Caco-2 (cell line): ENCODE measurements around the gene EHD1. TPM values are rescaled to one million over a fixed set of nuclear protein-coding genes. Genes with fewer than 3 reads are reported as not detected.

Experiments used
- BruUV-seq: library from RNA; stranded (reverse); fragments of 400-500 nt; replicated peaks from 2 replicates; lab custom pipeline; 2021; lab: Mats Ljungman, UMichigan
- CTCF ChIA-PET: fragments of 300-600 bp; sonication (Branson Sonifier 250); formaldehyde crosslinking; loops from one replicate; lab custom pipeline; 2022; ENCODE audit warnings: antibody characterized with exemption; lab: Charles Lee
- POLR2A ChIA-PET: fragments of 300-600 bp; sonication (Branson Sonifier 250); formaldehyde crosslinking; loops from one replicate; lab custom pipeline; 2022; ENCODE audit warnings: antibody characterized with exemption; lab: Charles Lee
- DNase-seq, 2 experiments: peaks; one replicate each; pipeline versions ENCODE4 v3.0.0 to v3.0.0-alpha.2; 2020 to 2022
- H3K27me3 ChIP-seq: replicated peaks from 2 replicates; pipeline ENCODE4 v1.6.0; 2011; ENCODE audit warnings: low read length; ENCODE audit not compliant: control insufficient read depth, insufficient read depth
- H3K36me3 ChIP-seq: 2 replicates; pipeline ENCODE4 v1.5.1; 2011; ENCODE audit warnings: low read length; ENCODE audit not compliant: control insufficient read depth, insufficient read depth
- H3K4me1 ChIP-seq: fragments of 250-450 bp; sonication (Bioruptor Pico); 2 replicates; pipeline ENCODE4 v1.5.1; 2020; ENCODE audit warnings: mild to moderate bottlenecking
- H3K4me3 ChIP-seq: 2 replicates; pipeline ENCODE4 v1.5.1; 2011; ENCODE audit warnings: low read depth, mild to moderate bottlenecking, control low read depth, low read length
- H3K9me3 ChIP-seq: fragments of 250-450 bp; sonication (Bioruptor Pico); 2 replicates; pipeline ENCODE4 v1.5.1; 2020; ENCODE audit warnings: mild to moderate bottlenecking, moderate library complexity
- H3K27ac Mint-ChIP-seq: one replicate; pipeline ENCODE4 v1.8.0; 2022; ENCODE audit warnings: mixed read lengths; ENCODE audit not compliant: unreplicated experiment
- H3K27me3 Mint-ChIP-seq: one replicate; pipeline ENCODE4 v1.8.0; 2022; ENCODE audit warnings: mixed read lengths; ENCODE audit not compliant: insufficient read depth, unreplicated experiment
- H3K36me3 Mint-ChIP-seq: one replicate; pipeline ENCODE4 v1.8.0; 2022; ENCODE audit warnings: mild to moderate bottlenecking, mixed read lengths; ENCODE audit not compliant: insufficient read depth, unreplicated experiment
- H3K4me1 Mint-ChIP-seq: one replicate; pipeline ENCODE4 v1.8.0; 2022; ENCODE audit warnings: low read depth, mixed read lengths; ENCODE audit not compliant: unreplicated experiment
- H3K4me3 Mint-ChIP-seq: one replicate; pipeline ENCODE4 v1.8.0; 2022; ENCODE audit warnings: mild to moderate bottlenecking, moderate library complexity, mixed read lengths; ENCODE audit not compliant: unreplicated experiment
- H3K9me3 Mint-ChIP-seq: one replicate; pipeline ENCODE4 v1.8.0; 2022; ENCODE audit warnings: mixed read lengths; ENCODE audit not compliant: unreplicated experiment
- intact Hi-C: fragments of 100-400 bp; cut with micrococcal nuclease; formaldehyde crosslinking; loops from one replicate; pipeline ENCODE4 v1.10.0; 2022; ENCODE audit not compliant: unreplicated experiment
- total RNA-seq: library from RNA; stranded (reverse); gene quantifications from 2 replicates; pipeline ENCODE4 v1.2.3, GENCODE V29; 2022
- TF ChIP-seq, protein P1 (sequence below), 2 experiments: fragments of 200-600 bp in 1 of 2; IDR thresholded peaks; 1 replicate in 1 of 2; 2 replicates in 1 of 2; pipeline versions ENCODE4 v1.5.1 to v1.8.0; 2011 to 2022; ENCODE audit warnings: antibody characterized with exemption in 1 of 2, control low read depth in 1 of 2, inconsistent platforms in 1 of 2, low read depth in 1 of 2, low read length in 1 of 2, mild to moderate bottlenecking in 1 of 2, moderate library complexity in 1 of 2; ENCODE audit not compliant: insufficient read depth in 1 of 2, severe bottlenecking in 1 of 2, unreplicated experiment in 1 of 2

Gene EHD1
- total RNA-seq, 1 experiment from 2014 or later = 129 TPM

DNA sequence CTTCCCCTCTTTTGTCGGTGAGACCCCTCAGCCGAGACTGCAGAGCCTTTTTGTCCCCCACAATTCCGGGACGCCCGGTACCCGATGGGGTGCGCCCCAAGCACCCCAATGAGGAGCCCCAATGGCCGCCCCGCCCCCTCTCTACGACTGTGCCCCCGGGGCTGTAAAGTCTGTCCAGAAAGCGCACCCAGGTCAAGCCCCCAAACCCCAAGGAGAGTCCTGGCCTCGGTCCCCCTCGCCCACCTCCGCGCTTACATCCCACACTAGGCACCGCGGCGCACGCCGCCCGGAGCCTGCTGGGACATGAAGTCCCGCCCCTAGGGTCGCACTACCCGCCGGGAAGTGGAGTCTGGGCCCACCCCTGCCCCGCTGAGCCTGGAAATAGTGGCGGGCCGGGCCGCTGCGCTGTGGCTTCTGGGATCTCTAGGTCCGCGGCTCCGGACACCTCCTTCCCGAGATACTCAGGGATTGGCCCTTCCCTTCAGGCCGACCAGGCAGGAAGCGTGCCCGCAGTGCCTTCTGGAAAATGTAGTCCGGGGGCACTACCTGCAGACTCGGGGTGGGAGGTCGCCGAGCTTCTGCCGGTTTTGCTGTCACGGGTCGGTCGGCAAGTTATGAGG, 68.0 kb downstream of the EHD1 start, which contains the start of gene MEN1:
Gene MEN1 (minus strand): TSS at position 281 of the 620 bp plus-strand sequence. CDS start 442 bp downstream, outside the sequence.
- DNase-seq = peak; percentile 98 to 99
- BruUV-seq = no TSS peak
- intact Hi-C loops = loop anchor here (1.0 kb wide), 3 partner anchors 32 to 312 kb away; partner anchors contain the start of genes FAU, MRPL49 and SF1

DNA sequence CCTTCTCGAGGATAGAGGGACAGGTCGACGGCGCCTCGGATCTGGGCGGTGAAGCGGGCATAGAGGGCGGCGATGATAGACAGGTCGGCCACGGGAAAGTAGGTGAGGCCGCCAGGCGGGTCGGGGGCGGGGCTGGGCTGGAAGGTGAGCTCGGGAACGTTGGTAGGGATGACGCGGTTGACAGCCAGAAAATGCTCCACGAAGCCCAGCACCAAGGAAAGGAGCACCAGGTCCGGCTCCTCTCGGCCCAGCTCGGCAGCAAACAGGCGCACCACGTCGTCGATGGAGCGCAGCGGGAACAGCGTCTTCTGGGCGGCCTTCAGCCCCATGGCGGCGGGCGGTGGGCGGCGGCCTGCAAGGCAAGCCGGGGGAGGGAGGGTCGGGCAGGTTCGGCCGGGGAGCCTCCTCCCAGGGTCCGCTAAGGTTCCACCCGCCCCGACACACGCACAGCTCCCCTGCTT, 68.6 kb downstream of the EHD1 start:
- no peaks in the 10 kb centered on the region for H3K9me3 Mint-ChIP-seq
- Histone ChIP-seq H3K9me3 (no peaks in the 10 kb centered on the region), H3K27me3 (no peaks in the 10 kb centered on the region), H3K4me3 (peak overlapping the region; percentile 90), H3K4me1 (peaks cover 1% of the 10 kb centered on the region), H3K36me3 (peaks cover under 1% of the 10 kb centered on the region; the same call in 1 of the 2 replicates)
- H3K36me3 Mint-ChIP-seq = peaks cover 15% of the 10 kb centered on the region
- no peaks in the 10 kb centered on the region for H3K4me1 Mint-ChIP-seq
- H3K4me3 Mint-ChIP-seq = peak overlapping the region; percentile 85
- TF ChIP-seq, protein P1, sequence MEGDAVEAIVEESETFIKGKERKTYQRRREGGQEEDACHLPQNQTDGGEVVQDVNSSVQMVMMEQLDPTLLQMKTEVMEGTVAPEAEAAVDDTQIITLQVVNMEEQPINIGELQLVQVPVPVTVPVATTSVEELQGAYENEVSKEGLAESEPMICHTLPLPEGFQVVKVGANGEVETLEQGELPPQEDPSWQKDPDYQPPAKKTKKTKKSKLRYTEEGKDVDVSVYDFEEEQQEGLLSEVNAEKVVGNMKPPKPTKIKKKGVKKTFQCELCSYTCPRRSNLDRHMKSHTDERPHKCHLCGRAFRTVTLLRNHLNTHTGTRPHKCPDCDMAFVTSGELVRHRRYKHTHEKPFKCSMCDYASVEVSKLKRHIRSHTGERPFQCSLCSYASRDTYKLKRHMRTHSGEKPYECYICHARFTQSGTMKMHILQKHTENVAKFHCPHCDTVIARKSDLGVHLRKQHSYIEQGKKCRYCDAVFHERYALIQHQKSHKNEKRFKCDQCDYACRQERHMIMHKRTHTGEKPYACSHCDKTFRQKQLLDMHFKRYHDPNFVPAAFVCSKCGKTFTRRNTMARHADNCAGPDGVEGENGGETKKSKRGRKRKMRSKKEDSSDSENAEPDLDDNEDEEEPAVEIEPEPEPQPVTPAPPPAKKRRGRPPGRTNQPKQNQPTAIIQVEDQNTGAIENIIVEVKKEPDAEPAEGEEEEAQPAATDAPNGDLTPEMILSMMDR (IDR thresholded peaks at IDR 0.05; ENCODE audit: insufficient read depth in 1 of 2, low read depth in 1 of 2, low read length in 1 of 2, severe bottlenecking in 1 of 2, unreplicated experiment in 1 of 2) = no peak
- BruUV-seq = no TSS peak
- DNase-seq = peak; percentile 57 to 60
- H3K27ac Mint-ChIP-seq = peak overlapping the region; percentile 34
- intact Hi-C loops = loop anchor here (1.0 kb wide), 3 partner anchors 32 to 312 kb away; partner anchors contain the start of genes FAU, MRPL49 and SF1
- no peaks in the 10 kb centered on the region for H3K27me3 Mint-ChIP-seq
- ChIA-PET POLR2A (interaction anchor here (0.7 to 1.7 kb wide), 3 partner anchors 31 to 67 kb away, joined by 3 to 13 read pairs (median 3); partner anchors contain the start of gene SF1), CTCF (interaction anchor here (0.6 to 1.8 kb wide), 7 partner anchors 22 to 557 kb away, joined by 3 to 10 read pairs (median 4); partner anchors contain the start of gene CDC42BPG)

More for the DNA sequence above, 68.0 kb downstream of the EHD1 start, which contains the start of gene MEN1:
- CTCF ChIA-PET = interaction anchor here (0.7 to 1.8 kb wide), 8 partner anchors 23 to 301 kb away, joined by 3 to 10 read pairs (median 4); partner anchors contain the start of genes CDC42BPG and TM7SF2
- peak within 1 kb of the TSS; percentile 34 for H3K27ac Mint-ChIP-seq
- Histone ChIP-seq H3K9me3 (no peaks in the 10 kb centered on the region), H3K36me3 (no peaks in the 10 kb centered on the region; the same call in 1 of the 2 replicates), H3K27me3 (no peaks in the 10 kb centered on the region), H3K4me3 (peak within 1 kb of the TSS; percentile 90), H3K4me1 (peaks cover 2% of the 10 kb centered on the region)
- H3K4me1 Mint-ChIP-seq = peaks cover 2% of the 10 kb centered on the region
- no peaks in the 10 kb centered on the region for H3K27me3 Mint-ChIP-seq
- H3K36me3 Mint-ChIP-seq = peaks cover 14% of the 10 kb centered on the region
- no peaks in the 10 kb centered on the region for H3K9me3 Mint-ChIP-seq
- TF ChIP-seq, protein P1 (IDR thresholded peaks at IDR 0.05; ENCODE audit: insufficient read depth in 1 of 2, low read depth in 1 of 2, low read length in 1 of 2, severe bottlenecking in 1 of 2, unreplicated experiment in 1 of 2) = no peak
- H3K4me3 Mint-ChIP-seq = peak within 1 kb of the TSS; percentile 85
- POLR2A ChIA-PET = interaction anchor here (0.7 to 1.7 kb wide), 5 partner anchors 32 to 301 kb away, joined by 3 to 13 read pairs (median 3); partner anchors contain the start of genes SF1 and TM7SF2

DNA sequence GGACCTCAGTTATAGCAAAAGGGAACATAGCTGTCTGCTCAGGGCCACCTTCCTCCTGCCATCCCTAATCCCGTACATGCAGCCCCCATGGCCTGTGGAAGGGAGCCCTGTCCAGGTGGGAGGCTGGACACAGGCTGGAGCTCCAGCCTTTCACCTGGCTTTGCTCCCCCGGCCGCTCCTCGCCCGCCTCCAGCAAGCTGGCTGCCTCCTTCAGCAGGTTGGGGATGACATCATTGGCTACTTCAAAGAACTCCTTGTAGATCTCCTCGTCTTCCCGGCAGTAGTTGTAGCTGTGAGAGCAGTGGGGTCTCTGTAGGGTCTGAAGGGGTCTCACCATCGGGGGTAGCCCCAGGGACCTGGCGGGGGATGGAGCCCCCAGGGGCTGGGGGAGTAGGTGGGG, 72.9 kb downstream of the EHD1 start:
- Mint-ChIP-seq H3K27me3 (no peaks in the 10 kb centered on the region), H3K4me3 (no peak overlapping the region), H3K9me3 (no peaks in the 10 kb centered on the region), H3K4me1 (peaks cover 9% of the 10 kb centered on the region), H3K27ac (peak overlapping the region; percentile 42), H3K36me3 (peaks cover 21% of the 10 kb centered on the region)
- intact Hi-C loops = no loop called here
- H3K27me3 ChIP-seq = no peaks in the 10 kb centered on the region
- BruUV-seq = no TSS peak
- H3K9me3 ChIP-seq = no peaks in the 10 kb centered on the region
- ChIA-PET POLR2A (no interaction called here), CTCF (no interaction called here)
- no peak overlapping the region for H3K4me3 ChIP-seq
- peaks cover 16% of the 10 kb centered on the region for H3K4me1 ChIP-seq
- DNase-seq = no peak
- TF ChIP-seq, protein P1 (IDR thresholded peaks at IDR 0.05; ENCODE audit: insufficient read depth in 1 of 2, low read depth in 1 of 2, low read length in 1 of 2, severe bottlenecking in 1 of 2, unreplicated experiment in 1 of 2) = no peak
- peaks cover 2% of the 10 kb centered on the region; the same call in 1 of the 2 replicates for H3K36me3 ChIP-seq
